Trophoblast cell (in vitro differentiated cells and primary cell): ENCODE results near the gene GALP. TPM values are rescaled to one million over a fixed set of nuclear protein-coding genes. Genes with fewer than 3 reads are reported as not detected.
"Not testable (repeated sequence)": the region's sequence is repeated elsewhere in the genome, so short reads cannot be mapped to it uniquely, and the experiment has no call there.

Source experiments
- DNase-seq, 2 donors: peaks; one replicate each; pipeline ENCODE4 v3.0.0-alpha.2; 2016
- H2AFZ ChIP-seq: 2 replicates; pipeline ENCODE4 v1.6.1; 2013; ENCODE audit warnings: low read length, moderate library complexity, mild to moderate bottlenecking; ENCODE audit not compliant: insufficient read depth, poor library complexity
- H2AK5ac ChIP-seq: 2 replicates; pipeline ENCODE4 v1.6.1; 2013; ENCODE audit warnings: mild to moderate bottlenecking, low read length
- H2BK120ac ChIP-seq: 2 replicates; pipeline ENCODE4 v1.6.1; 2013; ENCODE audit warnings: low read length, mild to moderate bottlenecking, moderate library complexity; ENCODE audit not compliant: insufficient read depth, poor library complexity
- H2BK12ac ChIP-seq: 2 replicates; pipeline ENCODE4 v1.6.1; 2013; ENCODE audit warnings: mild to moderate bottlenecking, low read length, moderate library complexity
- H2BK5ac ChIP-seq: 2 replicates; pipeline ENCODE4 v1.6.1; 2013; ENCODE audit warnings: low read length, low read depth, moderate library complexity, mild to moderate bottlenecking; ENCODE audit not compliant: poor library complexity
- H3K14ac ChIP-seq: 2 replicates; pipeline ENCODE4 v1.6.1; 2013; ENCODE audit warnings: mild to moderate bottlenecking, low read length
- H3K18ac ChIP-seq: 2 replicates; pipeline ENCODE4 v1.6.1; 2013; ENCODE audit warnings: mild to moderate bottlenecking, low read length
- H3K23ac ChIP-seq: 2 replicates; pipeline ENCODE4 v1.6.1; 2013; ENCODE audit warnings: low read length
- H3K27ac ChIP-seq: 2 replicates; pipeline ENCODE4 v1.5.1; 2013; ENCODE audit warnings: low read depth, mild to moderate bottlenecking, inconsistent platforms, low read length, moderate library complexity
- H3K27me3 ChIP-seq: 2 replicates; pipeline ENCODE4 v1.6.1; 2013; ENCODE audit warnings: inconsistent platforms, mild to moderate bottlenecking, low read length, moderate library complexity; ENCODE audit not compliant: insufficient read depth
- H3K36me3 ChIP-seq, 2 experiments: 1 replicate in 1 of 2; 2 replicates in 1 of 2; pipeline ENCODE4 v1.6.1; 2013; ENCODE audit warnings: low read length in 2 of 2, mild to moderate bottlenecking in 2 of 2, moderate library complexity in 1 of 2; ENCODE audit not compliant: insufficient read depth in 2 of 2, control insufficient read depth in 1 of 2
- H3K4ac ChIP-seq: 2 replicates; pipeline ENCODE4 v1.6.1; 2013; ENCODE audit warnings: low read depth, mild to moderate bottlenecking, low read length, moderate library complexity
- H3K4me1 ChIP-seq, 2 experiments: 1 replicate in 1 of 2; 2 replicates in 1 of 2; pipeline ENCODE4 v1.6.1; 2013; ENCODE audit warnings: low read length in 2 of 2, mild to moderate bottlenecking in 2 of 2, moderate library complexity in 1 of 2; ENCODE audit not compliant: insufficient read depth in 2 of 2, control insufficient read depth in 1 of 2
- H3K4me2 ChIP-seq: 2 replicates; pipeline ENCODE4 v1.6.1; 2013; ENCODE audit warnings: inconsistent platforms, mild to moderate bottlenecking, low read length, moderate library complexity
- H3K4me3 ChIP-seq: 2 replicates; pipeline ENCODE4 v1.5.1; 2013; ENCODE audit warnings: mild to moderate bottlenecking, low read depth, low read length, inconsistent platforms
- H3K79me1 ChIP-seq: one replicate; pipeline ENCODE4 v1.6.1; 2013; ENCODE audit warnings: low read length
- H3K79me2 ChIP-seq: 2 replicates; pipeline ENCODE4 v1.6.1; 2013; ENCODE audit warnings: low read length, mild to moderate bottlenecking; ENCODE audit not compliant: control insufficient read depth, insufficient read depth, poor library complexity
- H3K9ac ChIP-seq: 2 replicates; pipeline ENCODE4 v1.6.1; 2013; ENCODE audit warnings: mild to moderate bottlenecking, low read length
- H3K9me3 ChIP-seq: 2 replicates; pipeline ENCODE4 v1.6.1; 2013; ENCODE audit warnings: low read depth, mild to moderate bottlenecking, control low read depth, inconsistent platforms, low read length; ENCODE audit not compliant: insufficient read depth
- H4K12ac ChIP-seq: 2 replicates; pipeline ENCODE4 v1.6.1; 2013; ENCODE audit warnings: low read depth, mild to moderate bottlenecking, low read length, moderate library complexity
- H4K8ac ChIP-seq: 2 replicates; pipeline ENCODE4 v1.6.1; 2013; ENCODE audit warnings: low read depth, mild to moderate bottlenecking, low read length, moderate library complexity
- H4K91ac ChIP-seq: one replicate; pipeline ENCODE4 v1.6.1; 2013; ENCODE audit warnings: low read depth, mild to moderate bottlenecking, low read length, moderate library complexity
- WGBS: extraction: QIAGEN DNeasy Blood & Tissue Kit; methylation state at CpG from one replicate; pipeline ENCODE4 v1.1.7; 2013; ENCODE audit warnings: missing lambda C conversion rate; ENCODE audit not compliant: insufficient read length, insufficient coverage; ENCODE audit errors: extremely low coverage; 5-methylcytosine and 5-hydroxymethylcytosine counted together
- polyA plus RNA-seq: library from polyadenylated mRNA; stranded (reverse); fragments of 200-250 nt; gene quantifications from 2 replicates; pipeline ENCODE4 v1.2.3, GENCODE V29; 2013

The GALP gene
- not detected in 2 replicates for polyA plus RNA-seq

DNA sequence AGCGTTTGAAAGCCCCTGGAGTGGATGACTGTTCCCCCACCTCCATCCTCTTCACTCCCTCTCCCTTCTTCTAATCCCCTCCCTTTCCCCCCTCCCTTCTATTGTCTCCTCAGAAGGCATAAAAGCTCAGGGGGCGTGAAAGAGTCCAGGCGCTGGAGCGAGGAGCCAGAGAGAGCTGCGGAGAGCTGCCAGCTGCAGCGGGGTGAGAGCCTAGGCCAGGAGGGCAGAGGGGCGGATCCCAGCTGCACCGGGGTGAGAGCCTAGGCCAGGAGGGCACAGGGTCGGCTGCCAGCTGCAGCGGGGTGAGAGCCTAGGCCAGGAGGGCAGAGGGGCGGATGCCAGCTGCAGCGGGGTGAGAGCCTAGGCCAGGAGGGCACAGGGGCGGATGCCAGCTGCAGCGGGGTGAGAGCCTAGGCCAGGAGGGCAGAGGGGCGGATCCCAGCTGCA lies at the start of gene GALP:
TSS of gene GALP (plus strand) at position 148 of the 447 bp plus-strand sequence. CDS start 1,101 bp downstream, outside the sequence.
- H3K9me3 ChIP-seq, H3K4ac ChIP-seq, H4K12ac ChIP-seq, H3K4me3 ChIP-seq, H3K4me2 ChIP-seq, H3K9ac ChIP-seq, H3K4me1 ChIP-seq, H2AFZ ChIP-seq, H2BK12ac ChIP-seq, H3K79me2 ChIP-seq, H2AK5ac ChIP-seq, H2BK120ac ChIP-seq, H2BK5ac ChIP-seq, H3K14ac ChIP-seq, H3K36me3 ChIP-seq, H4K91ac ChIP-seq, H3K23ac ChIP-seq, H3K79me1 ChIP-seq, H3K27me3 ChIP-seq, DNase-seq, H3K27ac ChIP-seq, H4K8ac ChIP-seq, H3K18ac ChIP-seq: not testable (repeated sequence)
- no CpG with 5 or more reads among the region's 15 CpGs for WGBS

DNA sequence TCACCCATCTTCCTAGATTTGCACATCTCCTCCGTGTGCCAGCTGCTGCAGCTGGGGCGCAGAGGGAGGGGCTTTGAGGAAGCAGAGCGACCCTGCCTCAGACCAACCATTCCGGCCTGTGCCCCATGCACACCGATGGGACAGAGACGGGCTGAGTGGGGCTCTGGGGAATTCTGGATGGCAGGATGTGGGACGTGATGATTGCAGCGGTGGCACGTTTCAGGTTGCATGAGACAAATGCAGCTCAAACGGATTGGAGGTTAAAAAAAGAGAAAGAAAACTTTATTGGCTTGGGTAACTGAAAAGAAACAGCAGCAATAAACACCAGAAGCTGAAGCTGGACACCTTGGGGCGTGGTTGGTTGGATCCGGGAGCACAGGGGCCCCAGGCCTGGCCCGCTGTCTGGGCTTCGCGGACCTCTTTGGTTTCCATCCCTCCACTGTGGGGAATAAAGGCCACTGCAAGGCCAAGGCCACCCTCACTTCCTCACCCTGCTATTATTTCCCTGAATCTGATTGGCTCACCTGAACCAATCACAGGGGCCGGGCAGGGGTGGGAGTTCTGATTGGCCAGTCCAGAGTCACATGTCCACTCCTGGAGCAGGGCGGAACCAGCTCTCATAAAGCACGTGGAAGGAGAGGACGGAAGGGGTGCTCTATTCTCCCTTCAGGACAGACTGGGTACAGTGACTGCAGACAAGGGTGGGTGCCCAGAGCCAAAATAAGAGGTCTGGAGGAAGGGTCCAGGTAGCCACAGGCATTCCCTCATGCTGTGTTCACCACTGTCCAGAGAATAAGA lies 48.6 kb upstream of the GALP start:
- Histone ChIP-seq H4K8ac (no peak overlapping the region), H2BK120ac (no peak overlapping the region), H3K4me2 (no peak overlapping the region), H3K4ac (no peak overlapping the region), H2AFZ (no peak overlapping the region), H3K4me3 (no peak overlapping the region), H4K12ac (no peak overlapping the region), H3K9ac (no peak overlapping the region), H3K27ac (no peak overlapping the region), H2BK5ac (no peak overlapping the region), H3K23ac (no peak overlapping the region), H3K36me3 (no peaks in the 10 kb centered on the region), H3K79me1 (no peaks in the 10 kb centered on the region), H3K9me3 (no peaks in the 10 kb centered on the region), H2AK5ac (no peak overlapping the region), H3K79me2 (no peaks in the 10 kb centered on the region), H3K4me1 (peaks cover 0 to under 1% of the 10 kb centered on the region in 2 experiments), H4K91ac (no peak overlapping the region), H3K18ac (no peak overlapping the region), H3K14ac (no peak overlapping the region), H3K27me3 (no peaks in the 10 kb centered on the region), H2BK12ac (no peak overlapping the region)
- DNase-seq = no peak
- WGBS = no CpG with 5 or more reads among the region's 19 CpGs

DNA sequence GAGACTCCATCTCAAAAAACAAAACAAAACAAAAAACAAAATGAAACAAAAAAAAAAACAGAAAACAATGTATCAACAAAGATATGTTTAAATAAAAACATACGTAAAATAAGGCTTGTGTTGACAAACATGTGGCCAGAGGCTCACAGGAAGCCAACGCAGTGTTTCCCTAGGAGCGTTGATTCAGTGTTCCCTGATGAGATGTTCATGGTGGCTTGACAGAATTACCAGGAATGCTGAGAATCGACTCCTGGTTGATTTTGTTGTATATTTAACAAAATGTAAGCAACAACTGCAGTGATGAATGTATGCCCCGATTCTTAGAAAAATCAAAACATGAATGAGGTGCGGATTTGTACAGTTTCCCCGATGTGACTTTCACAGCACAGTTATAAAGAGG lies 45.8 kb upstream of the GALP start:
- Histone ChIP-seq H4K12ac (no peak overlapping the region), H4K8ac (no peak overlapping the region), H3K36me3 (no peaks in the 10 kb centered on the region), H3K4me1 (peaks cover 2 to 8% of the 10 kb centered on the region in 2 experiments), H3K79me2 (no peaks in the 10 kb centered on the region), H4K91ac (no peak overlapping the region), H3K14ac (no peak overlapping the region), H3K18ac (no peak overlapping the region), H3K27ac (no peak overlapping the region), H3K9me3 (no peaks in the 10 kb centered on the region), H2AFZ (no peak overlapping the region), H3K4ac (no peak overlapping the region), H3K4me2 (no peak overlapping the region), H2BK12ac (no peak overlapping the region), H3K9ac (no peak overlapping the region), H2AK5ac (no peak overlapping the region), H3K79me1 (peaks cover 4% of the 10 kb centered on the region), H3K4me3 (no peak overlapping the region), H3K23ac (no peak overlapping the region), H2BK120ac (no peak overlapping the region), H3K27me3 (no peaks in the 10 kb centered on the region), H2BK5ac (no peak overlapping the region)
- WGBS = no CpG with 5 or more reads among the region's 7 CpGs
- DNase-seq = no peak

DNA sequence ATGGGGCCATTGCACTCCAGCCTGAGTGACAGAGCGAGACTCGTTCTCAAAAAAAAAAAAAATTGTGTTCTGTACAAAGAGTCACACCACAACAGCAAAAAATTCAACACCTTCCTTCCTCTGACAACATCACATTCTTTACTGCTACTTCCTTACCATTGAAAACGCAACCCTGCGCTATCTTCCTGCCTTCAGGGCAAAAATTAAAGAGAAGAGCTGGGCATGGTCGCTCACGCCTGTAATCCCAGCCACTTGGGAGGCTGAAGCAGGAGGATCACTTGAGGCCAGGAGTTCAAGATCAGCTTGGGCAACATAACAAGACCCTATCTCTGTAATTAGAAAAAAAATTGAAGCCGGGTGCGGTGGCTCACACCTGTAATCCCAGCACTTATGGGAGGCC lies 44.2 kb upstream of the GALP start:
- Histone ChIP-seq H3K36me3 (no peaks in the 10 kb centered on the region), H3K4ac (no peak overlapping the region), H3K23ac (no peak overlapping the region), H3K18ac (no peak overlapping the region), H2AK5ac (no peak overlapping the region), H3K79me2 (no peaks in the 10 kb centered on the region), H3K79me1 (peaks cover 4% of the 10 kb centered on the region), H3K27me3 (no peaks in the 10 kb centered on the region), H2BK120ac (no peak overlapping the region), H3K9me3 (no peaks in the 10 kb centered on the region), H3K4me3 (no peak overlapping the region), H2AFZ (no peak overlapping the region), H2BK5ac (no peak overlapping the region), H3K27ac (no peak overlapping the region), H3K4me2 (no peak overlapping the region), H3K14ac (no peak overlapping the region), H2BK12ac (no peak overlapping the region), H4K12ac (no peak overlapping the region), H3K4me1 (peaks cover 2 to 8% of the 10 kb centered on the region in 2 experiments), H4K91ac (no peak overlapping the region), H3K9ac (no peak overlapping the region), H4K8ac (no peak overlapping the region)
- WGBS = no CpG with 5 or more reads among the region's 8 CpGs
- peak; percentile 80 to 93 for DNase-seq
